Measurements from ENCODE around the gene TMSB10.

The TMSB10 gene

DNA sequence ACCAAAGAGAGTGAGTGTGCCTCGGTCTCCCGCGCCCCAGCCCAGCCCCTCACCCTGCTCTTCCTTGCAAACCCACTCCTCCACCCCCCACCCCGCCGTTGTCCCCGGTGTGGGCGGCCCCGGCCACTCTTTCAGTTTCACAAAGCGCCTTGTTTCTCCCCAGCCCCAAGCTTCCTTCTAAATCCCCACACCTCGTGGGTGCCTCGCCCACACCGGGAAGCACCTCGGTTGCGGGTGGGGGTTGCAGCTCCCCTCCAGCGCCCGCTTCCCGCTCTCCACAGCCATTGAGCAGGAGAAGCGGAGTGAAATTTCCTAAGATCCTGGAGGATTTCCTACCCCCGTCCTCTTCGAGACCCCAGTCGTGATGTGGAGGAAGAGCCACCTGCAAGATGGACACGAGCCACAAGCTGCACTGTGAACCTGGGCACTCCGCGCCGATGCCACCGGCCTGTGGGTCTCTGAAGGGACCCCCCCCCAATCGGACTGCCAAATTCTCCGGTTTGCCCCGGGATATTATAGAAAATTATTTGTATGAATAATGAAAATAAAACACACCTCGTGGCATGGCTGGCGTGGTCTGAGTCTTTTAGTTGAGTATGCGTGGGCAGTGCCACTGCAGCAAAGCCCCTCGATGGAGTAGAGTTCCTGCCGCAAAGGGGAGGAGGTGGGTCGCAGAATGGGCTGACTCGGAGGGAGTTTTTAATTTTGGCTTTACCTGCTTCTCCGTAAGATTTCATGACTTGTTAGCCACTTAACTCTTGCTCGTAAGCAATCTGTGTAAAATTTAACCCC lies 848 bp downstream of the TMSB10 start:
- H3K9me3 ChIP-seq (ENCODE audit: control insufficient read depth, insufficient read depth, low read depth, low read length): no peaks in the 10 kb centered on the region
- peaks cover 0 to 11% of the 10 kb centered on the region in 2 experiments; a peak in 2 of 3 replicates for H3K36me3 ChIP-seq (ENCODE audit: control insufficient read depth in 2 of 2, insufficient read depth in 1 of 2, low read length in 2 of 2)
- CTCF ChIA-PET: interaction anchor here (0.5 to 3.5 kb wide), 7 partner anchors 12 to 394 kb away, joined by 3 to 24 read pairs (median 3); no protein-coding TSS in a partner anchor
- H3K4me1 ChIP-seq (ENCODE audit: control insufficient read depth, insufficient read depth, low read length): peaks cover 5% of the 10 kb centered on the region
- peak overlapping the region; percentile 81 for H3K27ac ChIP-seq (ENCODE audit: extremely low read depth, low read depth, low read length)
- TF ChIP-seq IKZF3 (tag by site-specific recombination; IDR thresholded peaks at IDR 0.05) (no peak), GLIS2 (tag by site-specific recombination; IDR thresholded peaks at IDR 0.05) (peak; percentile 8; the same call in 1 of the 2 replicates), HOXA7 (CRISPR knock-in tag; IDR thresholded peaks at IDR 0.05; ENCODE audit: borderline replicate concordance) (no peak), ZNF501 (tag by site-specific recombination; IDR thresholded peaks at IDR 0.05) (no peak), ZNF548 (tag by site-specific recombination; IDR thresholded peaks at IDR 0.05) (no peak), BCL11A (tag by site-specific recombination; IDR thresholded peaks at IDR 0.05; ENCODE audit: low read depth) (no peak), BCL11B (tag by site-specific recombination; IDR thresholded peaks at IDR 0.05; ENCODE audit: low read depth) (no peak), EGR2 (tag by site-specific recombination; IDR thresholded peaks at IDR 0.05; ENCODE audit: low read depth) (peak; percentile 73), ZNF747 (tag by site-specific recombination; IDR thresholded peaks at IDR 0.05) (0 out of 2 replicates have a peak, but pooled peaks have one; percentile 7), TCF7L2 (IDR thresholded peaks at IDR 0.05; ENCODE audit: borderline replicate concordance, low read depth, low read length) (no peak), ZFHX2 (tag by site-specific recombination; conservative IDR thresholded peaks at IDR 0.05) (peak; percentile 70), ZNF140 (tag by site-specific recombination; IDR thresholded peaks at IDR 0.05) (no peak), ZNF335 (tag by site-specific recombination; conservative IDR thresholded peaks at IDR 0.05) (no peak), ZNF302 (tag by site-specific recombination; IDR thresholded peaks at IDR 0.05; ENCODE audit: low read depth) (no peak), GLI2 (tag by site-specific recombination; IDR thresholded peaks at IDR 0.05; ENCODE audit: borderline replicate concordance, low read depth) (no peak)
- TF ChIP-seq, protein P1, sequence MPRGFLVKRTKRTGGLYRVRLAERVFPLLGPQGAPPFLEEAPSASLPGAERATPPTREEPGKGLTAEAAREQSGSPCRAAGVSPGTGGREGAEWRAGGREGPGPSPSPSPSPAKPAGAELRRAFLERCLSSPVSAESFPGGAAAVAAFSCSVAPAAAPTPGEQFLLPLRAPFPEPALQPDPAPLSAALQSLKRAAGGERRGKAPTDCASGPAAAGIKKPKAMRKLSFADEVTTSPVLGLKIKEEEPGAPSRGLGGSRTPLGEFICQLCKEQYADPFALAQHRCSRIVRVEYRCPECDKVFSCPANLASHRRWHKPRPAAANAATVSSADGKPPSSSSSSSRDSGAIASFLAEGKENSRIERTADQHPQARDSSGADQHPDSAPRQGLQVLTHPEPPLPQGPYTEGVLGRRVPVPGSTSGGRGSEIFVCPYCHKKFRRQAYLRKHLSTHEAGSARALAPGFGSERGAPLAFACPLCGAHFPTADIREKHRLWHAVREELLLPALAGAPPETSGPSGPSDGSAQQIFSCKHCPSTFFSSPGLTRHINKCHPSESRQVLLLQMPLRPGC (tag by site-specific recombination; IDR thresholded peaks at IDR 0.05): no peak
- POLR2A ChIA-PET: interaction anchor here (0.6 to 4.7 kb wide), 14 partner anchors 11 to 710 kb away, joined by 3 to 38 read pairs (median 4); partner anchors contain the start of genes TRABD2A and USP39
- H3K4me3 ChIP-seq (ENCODE audit: low read depth, low read length): peak overlapping the region; percentile 88

DNA sequence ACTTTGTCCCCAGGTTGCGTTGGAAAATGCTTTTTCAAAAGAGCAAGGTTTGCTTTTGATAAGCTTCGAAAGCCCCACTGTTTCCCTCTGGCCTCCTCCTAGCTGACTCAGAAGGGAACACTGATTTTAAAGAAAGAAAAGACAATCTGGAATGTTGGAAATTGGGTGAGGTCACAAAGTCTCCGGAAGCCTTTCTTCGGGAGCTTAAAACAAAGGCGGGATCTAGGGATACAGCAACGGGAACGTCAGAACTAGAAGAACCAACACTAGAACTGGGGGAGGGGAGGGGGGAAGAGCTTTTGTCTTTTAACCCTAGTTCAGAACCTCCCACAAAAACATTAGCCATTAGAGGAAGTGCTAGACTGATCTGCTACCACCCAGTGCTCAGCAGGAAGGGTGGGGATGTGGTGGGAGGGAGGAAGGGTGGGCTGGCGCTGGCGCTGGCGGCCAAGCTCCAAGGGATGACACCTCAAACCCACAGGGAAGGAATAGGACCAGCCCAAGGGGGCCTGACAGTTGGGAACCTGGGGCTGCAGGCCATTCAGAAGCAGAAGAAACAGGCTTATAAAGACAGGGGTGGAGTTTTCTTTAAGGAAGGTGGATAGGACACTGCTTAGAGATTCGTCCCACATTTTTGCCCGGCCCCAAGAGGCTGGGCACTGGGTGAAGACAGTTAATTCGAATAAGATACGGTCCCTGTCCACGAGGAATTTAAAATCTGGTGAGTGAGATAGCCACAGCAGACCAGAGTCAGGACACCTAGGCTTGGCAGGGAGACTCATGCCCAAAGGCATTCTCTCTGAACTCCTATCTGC lies 1.7 kb downstream of the TMSB10 start:
- no peaks in the 10 kb centered on the region for H3K9me3 ChIP-seq (ENCODE audit: control insufficient read depth, insufficient read depth, low read depth, low read length)
- peak overlapping the region; percentile 88 for H3K4me3 ChIP-seq (ENCODE audit: low read depth, low read length)
- peak overlapping the region; percentile 81; the same call in 1 of the 2 replicates for H3K27ac ChIP-seq (ENCODE audit: extremely low read depth, low read depth, low read length)
- ChIA-PET POLR2A (interaction anchor here (0.6 to 4.7 kb wide), 13 partner anchors 10 to 709 kb away, joined by 3 to 38 read pairs (median 4); partner anchors contain the start of genes TRABD2A and USP39), CTCF (interaction anchor here (0.5 to 3.5 kb wide), 5 partner anchors 12 to 394 kb away, joined by 3 to 24 read pairs (median 5); no protein-coding TSS in a partner anchor)
- H3K4me1 ChIP-seq (ENCODE audit: control insufficient read depth, insufficient read depth, low read length): peaks cover 5% of the 10 kb centered on the region
- H3K36me3 ChIP-seq (ENCODE audit: control insufficient read depth in 2 of 2, insufficient read depth in 1 of 2, low read length in 2 of 2): peaks cover 0 to 11% of the 10 kb centered on the region in 2 experiments; a peak in 2 of 3 replicates
- TF ChIP-seq FEZF1 (tag by site-specific recombination; IDR thresholded peaks at IDR 0.05) (peak; percentile 8; the same call in 1 of the 2 replicates), SP2 (tag by site-specific recombination; IDR thresholded peaks at IDR 0.05) (peak; percentile 66), KLF1 (tag by site-specific recombination; IDR thresholded peaks at IDR 0.05) (peak; percentile 55; the same call in 1 of the 2 replicates), EGR2 (tag by site-specific recombination; IDR thresholded peaks at IDR 0.05; ENCODE audit: low read depth) (peak; percentile 40; the same call in 1 of the 2 replicates), ZFHX2 (tag by site-specific recombination; conservative IDR thresholded peaks at IDR 0.05) (peak; percentile 40; the same call in 1 of the 2 replicates), ZNF335 (tag by site-specific recombination; conservative IDR thresholded peaks at IDR 0.05) (peak; percentile 68), ZBTB21 (tag by site-specific recombination; IDR thresholded peaks at IDR 0.05) (no peak), SP3 (tag by site-specific recombination; IDR thresholded peaks at IDR 0.05) (peak; percentile 51)
- TF ChIP-seq, protein P2, sequence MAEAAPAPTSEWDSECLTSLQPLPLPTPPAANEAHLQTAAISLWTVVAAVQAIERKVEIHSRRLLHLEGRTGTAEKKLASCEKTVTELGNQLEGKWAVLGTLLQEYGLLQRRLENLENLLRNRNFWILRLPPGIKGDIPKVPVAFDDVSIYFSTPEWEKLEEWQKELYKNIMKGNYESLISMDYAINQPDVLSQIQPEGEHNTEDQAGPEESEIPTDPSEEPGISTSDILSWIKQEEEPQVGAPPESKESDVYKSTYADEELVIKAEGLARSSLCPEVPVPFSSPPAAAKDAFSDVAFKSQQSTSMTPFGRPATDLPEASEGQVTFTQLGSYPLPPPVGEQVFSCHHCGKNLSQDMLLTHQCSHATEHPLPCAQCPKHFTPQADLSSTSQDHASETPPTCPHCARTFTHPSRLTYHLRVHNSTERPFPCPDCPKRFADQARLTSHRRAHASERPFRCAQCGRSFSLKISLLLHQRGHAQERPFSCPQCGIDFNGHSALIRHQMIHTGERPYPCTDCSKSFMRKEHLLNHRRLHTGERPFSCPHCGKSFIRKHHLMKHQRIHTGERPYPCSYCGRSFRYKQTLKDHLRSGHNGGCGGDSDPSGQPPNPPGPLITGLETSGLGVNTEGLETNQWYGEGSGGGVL (tag by site-specific recombination; IDR thresholded peaks at IDR 0.05): peak; percentile 27; the same call in 1 of the 2 replicates
- TF ChIP-seq, protein P3, sequence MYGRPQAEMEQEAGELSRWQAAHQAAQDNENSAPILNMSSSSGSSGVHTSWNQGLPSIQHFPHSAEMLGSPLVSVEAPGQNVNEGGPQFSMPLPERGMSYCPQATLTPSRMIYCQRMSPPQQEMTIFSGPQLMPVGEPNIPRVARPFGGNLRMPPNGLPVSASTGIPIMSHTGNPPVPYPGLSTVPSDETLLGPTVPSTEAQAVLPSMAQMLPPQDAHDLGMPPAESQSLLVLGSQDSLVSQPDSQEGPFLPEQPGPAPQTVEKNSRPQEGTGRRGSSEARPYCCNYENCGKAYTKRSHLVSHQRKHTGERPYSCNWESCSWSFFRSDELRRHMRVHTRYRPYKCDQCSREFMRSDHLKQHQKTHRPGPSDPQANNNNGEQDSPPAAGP (tag by site-specific recombination; IDR thresholded peaks at IDR 0.05): 0 out of 2 replicates have a peak, but pooled peaks have one; percentile 20

Data from HEK293 (cell line).